ENCODE measurements around the gene STX1A. TPM values are rescaled to one million over a fixed set of nuclear protein-coding genes. Genes with fewer than 3 reads are reported as not detected.

STX1A gene
- total and polyA plus RNA-seq, 2 of the 13 experiments (the other 11 are each of a cell fraction or from before 2014, with no cell fraction given), result 6.1 to 12.2 TPM

- TF ChIP-seq ZBTB20 (CRISPR knock-in tag; IDR thresholded peaks at IDR 0.05; ENCODE audit: borderline replicate concordance, low read depth) (no peak), PHF5A (CRISPR knock-in tag; IDR thresholded peaks at IDR 0.05; ENCODE audit: low read depth, unreplicated experiment) (no peak), ZNF281 (CRISPR knock-in tag; IDR thresholded peaks at IDR 0.05; ENCODE audit: borderline replicate concordance) (no peak), ARNT2 (CRISPR knock-in tag; IDR thresholded peaks at IDR 0.05; ENCODE audit: low read depth) (no peak), STAG1 (CRISPR knock-in tag; IDR thresholded peaks at IDR 0.05) (no peak), ZNF136 (CRISPR knock-in tag; IDR thresholded peaks at IDR 0.05; ENCODE audit: low read depth) (no peak), HOMEZ (CRISPR knock-in tag; IDR thresholded peaks at IDR 0.05; ENCODE audit: low read depth) (no peak)
Observed at GRCh38 chr7:73703225-73703624, 16.2 kb downstream of the STX1A start (continued).

GRCh38 chr7:73702665-73703064 is 16.8 kb downstream of the STX1A start:
- H3K36me3 ChIP-seq (replicated peaks in 1 of 2; ENCODE audit: control insufficient read depth in 1 of 2, insufficient read depth in 2 of 2, low read length in 2 of 2), result peaks cover 5 to 17% of the 10 kb centered on the region in 2 experiments; a peak in 4 of 5 replicates
- in situ Hi-C loops (cut with HindIII; ENCODE audit: extremely low pct_ligation_motif_present, low pct_unique_long_range_greater_than_20kb), result no loop called here
- no peak for ATAC-seq
- 91% methylated on average over 10 of the region's 18 CpGs for WGBS (ENCODE audit: low lambda C conversion rate)
- H3K27ac ChIP-seq (ENCODE audit: extremely low read length, insufficient read depth, low read length), result no peak overlapping the region
- no peak overlapping the region for H3K9ac ChIP-seq (ENCODE audit: insufficient read depth, low read depth, low read length)
- peaks cover 15% of the 10 kb centered on the region for H3K4me1 ChIP-seq (ENCODE audit: insufficient read depth, low read length)
- H3K4me3 ChIP-seq (replicated peaks in 1 of 3; ENCODE audit: insufficient read depth in 1 of 3, low read depth in 2 of 3, low read length in 3 of 3), result no peak overlapping the region
- no peaks in the 10 kb centered on the region for H3K79me2 ChIP-seq (ENCODE audit: insufficient read depth, low read length)
- H3K27me3 ChIP-seq (ENCODE audit: control insufficient read depth in 1 of 2, insufficient read depth in 2 of 2, low read length in 2 of 2), result no peaks in the 10 kb centered on the region
- ChIA-PET CTCF (ENCODE audit: low intra/inter-chr PET ratio, low total read pairs) (interaction anchor here (2.2 kb wide), 1 partner anchor 23 kb away, joined by 15 read pairs; no protein-coding TSS in a partner anchor), POLR2A (interaction anchor here (1.4 kb wide), 1 partner anchor 13 kb away, joined by 4 read pairs; no protein-coding TSS in a partner anchor)
- no peak for TF ChIP-seq STAT5B (CRISPR knock-in tag; IDR thresholded peaks at IDR 0.05)
- TF ChIP-seq PTBP1 (IDR thresholded peaks at IDR 0.05; ENCODE audit: low read depth, low read length, poor library complexity, severe bottlenecking), result no peak
- no peak for TF ChIP-seq RBAK (CRISPR knock-in tag; IDR thresholded peaks at IDR 0.05)
- no peak for TF ChIP-seq ZKSCAN1 (IDR thresholded peaks at IDR 0.05; ENCODE audit: low read length)
- TF ChIP-seq TSC22D2 (CRISPR knock-in tag; IDR thresholded peaks at IDR 0.05; ENCODE audit: borderline replicate concordance), result no peak
- TF ChIP-seq EHMT2 (IDR thresholded peaks at IDR 0.05; ENCODE audit: borderline replicate concordance, low read depth, low read length), result no peak
- no peak for TF ChIP-seq ZNF547 (CRISPR knock-in tag; IDR thresholded peaks at IDR 0.05)
- no peak for TF ChIP-seq ZNF34 (CRISPR knock-in tag; IDR thresholded peaks at IDR 0.05; ENCODE audit: borderline replicate concordance)
- no peak for TF ChIP-seq ZNF263 (CRISPR knock-in tag; IDR thresholded peaks at IDR 0.05)
- TF ChIP-seq ZNF333 (CRISPR knock-in tag; IDR thresholded peaks at IDR 0.05; ENCODE audit: borderline replicate concordance), result no peak
- no peak overlapping the region for H3K4me2 ChIP-seq (ENCODE audit: low read depth, low read length)
- H4K20me1 ChIP-seq (ENCODE audit: insufficient read depth, low read length), result peaks cover 5% of the 10 kb centered on the region; the same call in 1 of the 2 replicates
- BruUV-seq (replicated peaks), result no TSS peak
- intact Hi-C loops (cut with micrococcal nuclease; ENCODE audit: unreplicated experiment), result no loop called here
- no peak for DNase-seq (ENCODE audit: low spot score)
- no peaks in the 10 kb centered on the region for H3K9me3 ChIP-seq (ENCODE audit: low read length)
- no peak overlapping the region for H2AFZ ChIP-seq (ENCODE audit: low read length)
- FAIRE-seq, result no peak
